HG02642 (cell line): ENCODE measurements around the gene HOXD1.

Experiments used
- ATAC-seq: cut with Tn5 transposase; IDR thresholded peaks from one replicate; pipeline ENCODE4 v1.9.1; 2021; ENCODE audit warnings: mild to moderate bottlenecking; ENCODE audit not compliant: unreplicated experiment, poor library complexity

HOXD1 gene

GRCh38 chr2:176164611-176165369, 23.7 kb upstream of the HOXD1 start:
- ATAC-seq, result no peak

GRCh38 chr2:176165370-176166050, 23.0 kb upstream of the HOXD1 start:
- no peak for ATAC-seq

GRCh38 chr2:176166272-176166671, 22.2 kb upstream of the HOXD1 start:
- no peak for ATAC-seq

GRCh38 chr2:176167398-176167797, 21.1 kb upstream of the HOXD1 start:
- no peak for ATAC-seq

GRCh38 chr2:176169181-176169580, 19.3 kb upstream of the HOXD1 start:
- no peak for ATAC-seq

- no peak for ATAC-seq
These were observed 18.8 kb upstream of the HOXD1 start for GRCh38 chr2:176169711-176170110.

- ATAC-seq, result no peak
These were observed 17.7 kb upstream of the HOXD1 start for GRCh38 chr2:176170602-176171305.

- ATAC-seq, result no peak
These were observed 17.0 kb upstream of the HOXD1 start for GRCh38 chr2:176171351-176172006.

- no peak for ATAC-seq
These were observed 16.2 kb upstream of the HOXD1 start for GRCh38 chr2:176172007-176172894.

- no peak for ATAC-seq
These were observed 15.4 kb upstream of the HOXD1 start for GRCh38 chr2:176172895-176173566.

- no peak for ATAC-seq
These were observed 14.7 kb upstream of the HOXD1 start for GRCh38 chr2:176173567-176174381.

GRCh38 chr2:176174382-176174823, 14.1 kb upstream of the HOXD1 start:
- ATAC-seq, result no peak

- ATAC-seq, result no peak
These were observed 13.4 kb upstream of the HOXD1 start for GRCh38 chr2:176174824-176175708.

- no peak for ATAC-seq
These were observed 12.5 kb upstream of the HOXD1 start for GRCh38 chr2:176175709-176176607.

- no peak for ATAC-seq
These were observed 10.9 kb upstream of the HOXD1 start for GRCh38 chr2:176177580-176178037.

GRCh38 chr2:176178038-176178756, 10.3 kb upstream of the HOXD1 start:
- ATAC-seq, result no peak
